RWPE2 (cell line): ENCODE data around the gene KRT1.

Experiments used
- ATAC-seq: fragments of 200-7000 bp; cut with Tn5 transposase; 3 replicates; pipeline ENCODE4 v1.9.1; 2021; ENCODE audit warnings: low read depth
- DNase-seq: peaks from one replicate; pipeline ENCODE4 v3.0.0-alpha.2; 2020; ENCODE audit warnings: low spot score
- H3K27ac ChIP-seq: fragments of 450-650 bp; 2 replicates; pipeline ENCODE4 v1.5.1; 2017; ENCODE audit warnings: mild to moderate bottlenecking; ENCODE audit not compliant: poor library complexity, severe bottlenecking
- H3K27me3 ChIP-seq: fragments of 250-450 bp; sonication (Bioruptor Pico); 2 replicates; pipeline ENCODE4 v1.5.1; 2021; ENCODE audit warnings: mild to moderate bottlenecking, moderate library complexity; ENCODE audit not compliant: insufficient read depth, poor library complexity, severe bottlenecking
- H3K36me3 ChIP-seq: fragments of 250-450 bp; sonication (Bioruptor Pico); 2 replicates; pipeline ENCODE4 v1.5.1; 2020; ENCODE audit warnings: low read depth, mild to moderate bottlenecking, moderate library complexity
- H3K4me1 ChIP-seq: fragments of 250-450 bp; sonication (Bioruptor Pico); 2 replicates; pipeline ENCODE4 v1.5.1; 2021; ENCODE audit warnings: mild to moderate bottlenecking, moderate library complexity; ENCODE audit not compliant: insufficient read depth, poor library complexity, severe bottlenecking
- H3K4me3 ChIP-seq: fragments of 250-450 bp; sonication (Bioruptor Pico); 2 replicates; pipeline ENCODE4 v1.5.1; 2021; ENCODE audit warnings: mild to moderate bottlenecking, moderate library complexity; ENCODE audit not compliant: severe bottlenecking
- H3K9me3 ChIP-seq: fragments of 250-450 bp; sonication (Bioruptor Pico); 2 replicates; pipeline ENCODE4 v1.5.1; 2021; ENCODE audit warnings: mild to moderate bottlenecking, moderate library complexity; ENCODE audit not compliant: severe bottlenecking
- TF ChIP-seq, protein P1 (sequence below): fragments of 450-650 bp; IDR thresholded peaks from one replicate; pipeline ENCODE4 v1.5.1; 2017; ENCODE audit warnings: mild to moderate bottlenecking, moderate library complexity; ENCODE audit not compliant: poor library complexity, severe bottlenecking

KRT1 gene

DNA sequence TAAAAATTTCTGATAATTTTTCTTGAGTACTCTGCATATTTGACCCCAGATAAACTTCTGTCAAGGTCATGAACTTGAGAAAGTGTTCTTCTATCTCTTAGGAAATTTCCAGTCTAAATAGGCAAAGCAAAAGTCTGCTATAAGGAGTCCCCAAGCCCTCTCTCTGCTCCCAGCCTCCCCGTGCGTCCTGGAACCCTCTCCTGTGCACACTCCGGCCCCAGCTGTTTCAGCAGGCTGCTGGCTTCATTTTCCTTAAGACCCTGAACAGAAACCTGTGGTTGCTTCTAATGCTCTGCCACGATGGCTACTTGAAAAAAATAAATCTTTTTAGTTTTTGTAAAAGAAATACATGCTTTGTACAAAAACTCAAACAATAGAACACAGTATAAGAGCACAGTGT lies 42.9 kb downstream of the KRT1 start:
- no peaks in the 10 kb centered on the region for H3K4me1 ChIP-seq
- H3K9me3 ChIP-seq: no peaks in the 10 kb centered on the region
- H3K4me3 ChIP-seq: no peak overlapping the region
- DNase-seq: no peak
- H3K36me3 ChIP-seq: no peaks in the 10 kb centered on the region
- TF ChIP-seq, protein P1, sequence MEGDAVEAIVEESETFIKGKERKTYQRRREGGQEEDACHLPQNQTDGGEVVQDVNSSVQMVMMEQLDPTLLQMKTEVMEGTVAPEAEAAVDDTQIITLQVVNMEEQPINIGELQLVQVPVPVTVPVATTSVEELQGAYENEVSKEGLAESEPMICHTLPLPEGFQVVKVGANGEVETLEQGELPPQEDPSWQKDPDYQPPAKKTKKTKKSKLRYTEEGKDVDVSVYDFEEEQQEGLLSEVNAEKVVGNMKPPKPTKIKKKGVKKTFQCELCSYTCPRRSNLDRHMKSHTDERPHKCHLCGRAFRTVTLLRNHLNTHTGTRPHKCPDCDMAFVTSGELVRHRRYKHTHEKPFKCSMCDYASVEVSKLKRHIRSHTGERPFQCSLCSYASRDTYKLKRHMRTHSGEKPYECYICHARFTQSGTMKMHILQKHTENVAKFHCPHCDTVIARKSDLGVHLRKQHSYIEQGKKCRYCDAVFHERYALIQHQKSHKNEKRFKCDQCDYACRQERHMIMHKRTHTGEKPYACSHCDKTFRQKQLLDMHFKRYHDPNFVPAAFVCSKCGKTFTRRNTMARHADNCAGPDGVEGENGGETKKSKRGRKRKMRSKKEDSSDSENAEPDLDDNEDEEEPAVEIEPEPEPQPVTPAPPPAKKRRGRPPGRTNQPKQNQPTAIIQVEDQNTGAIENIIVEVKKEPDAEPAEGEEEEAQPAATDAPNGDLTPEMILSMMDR: no peak
- no peaks in the 10 kb centered on the region for H3K27me3 ChIP-seq
- H3K27ac ChIP-seq: no peak overlapping the region
- ATAC-seq: no peak

DNA sequence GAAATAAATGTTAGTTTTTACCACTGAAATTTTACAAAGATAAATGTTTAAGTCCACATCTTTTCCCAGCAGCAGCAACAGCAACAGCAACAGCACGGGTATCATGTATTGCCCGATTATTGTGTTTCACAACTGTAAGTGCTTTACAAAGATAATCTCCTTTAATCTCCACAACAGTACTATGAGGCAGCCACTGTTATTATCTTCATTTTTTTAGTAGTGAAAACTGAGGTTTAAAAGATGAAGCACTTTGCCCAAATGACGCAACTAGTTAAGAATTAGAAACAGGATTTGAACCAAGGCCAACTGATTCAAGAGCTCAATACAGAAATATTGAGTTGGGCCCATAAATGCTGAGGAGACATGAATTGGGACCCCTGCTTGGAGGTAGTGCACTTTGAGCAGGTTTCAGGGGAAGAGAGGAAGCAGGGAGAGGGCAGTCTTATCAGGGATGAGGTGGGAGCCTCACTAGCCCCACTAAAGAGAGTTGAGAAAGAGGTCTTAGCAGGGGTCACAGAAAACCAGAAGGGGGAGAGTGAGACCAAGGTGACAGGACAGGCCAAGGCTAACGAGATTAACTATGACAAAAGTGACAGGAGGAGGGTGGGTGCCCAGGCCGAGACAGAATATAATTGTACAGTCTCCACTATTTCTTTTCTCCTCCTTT lies 43.5 kb downstream of the KRT1 start:
- no peaks in the 10 kb centered on the region for H3K27me3 ChIP-seq
- ATAC-seq (no peak), DNase-seq (no peak)
- no peak overlapping the region for H3K4me3 ChIP-seq
- H3K4me1 ChIP-seq: no peaks in the 10 kb centered on the region
- TF ChIP-seq, protein P1: no peak
- H3K36me3 ChIP-seq: no peaks in the 10 kb centered on the region
- H3K9me3 ChIP-seq: no peaks in the 10 kb centered on the region
- H3K27ac ChIP-seq: no peak overlapping the region

DNA sequence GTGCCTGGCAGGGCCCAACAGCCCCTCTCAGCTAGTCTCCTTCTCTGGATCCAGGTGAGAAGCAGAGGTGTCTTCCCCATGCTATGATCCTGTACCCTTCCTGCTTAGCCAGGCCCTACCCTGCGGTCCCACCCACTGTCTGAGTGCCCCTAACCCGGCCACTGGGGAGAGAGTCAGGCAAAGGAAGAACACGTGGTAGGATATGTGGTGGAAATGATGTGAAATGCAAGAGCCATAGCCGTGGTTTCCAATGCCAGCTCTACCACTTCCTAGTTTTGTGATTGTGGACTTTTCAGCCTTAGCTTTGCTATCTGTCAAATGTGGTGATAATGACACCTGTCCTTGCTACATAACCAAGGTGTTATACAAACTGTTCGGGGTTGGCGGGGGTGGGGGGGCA lies 44.0 kb downstream of the KRT1 start:
- no peak for DNase-seq
- Histone ChIP-seq H3K27ac (no peak overlapping the region), H3K27me3 (no peaks in the 10 kb centered on the region), H3K9me3 (no peaks in the 10 kb centered on the region), H3K4me3 (no peak overlapping the region), H3K36me3 (no peaks in the 10 kb centered on the region), H3K4me1 (no peaks in the 10 kb centered on the region)
- TF ChIP-seq, protein P1: no peak
- ATAC-seq: no peak

DNA sequence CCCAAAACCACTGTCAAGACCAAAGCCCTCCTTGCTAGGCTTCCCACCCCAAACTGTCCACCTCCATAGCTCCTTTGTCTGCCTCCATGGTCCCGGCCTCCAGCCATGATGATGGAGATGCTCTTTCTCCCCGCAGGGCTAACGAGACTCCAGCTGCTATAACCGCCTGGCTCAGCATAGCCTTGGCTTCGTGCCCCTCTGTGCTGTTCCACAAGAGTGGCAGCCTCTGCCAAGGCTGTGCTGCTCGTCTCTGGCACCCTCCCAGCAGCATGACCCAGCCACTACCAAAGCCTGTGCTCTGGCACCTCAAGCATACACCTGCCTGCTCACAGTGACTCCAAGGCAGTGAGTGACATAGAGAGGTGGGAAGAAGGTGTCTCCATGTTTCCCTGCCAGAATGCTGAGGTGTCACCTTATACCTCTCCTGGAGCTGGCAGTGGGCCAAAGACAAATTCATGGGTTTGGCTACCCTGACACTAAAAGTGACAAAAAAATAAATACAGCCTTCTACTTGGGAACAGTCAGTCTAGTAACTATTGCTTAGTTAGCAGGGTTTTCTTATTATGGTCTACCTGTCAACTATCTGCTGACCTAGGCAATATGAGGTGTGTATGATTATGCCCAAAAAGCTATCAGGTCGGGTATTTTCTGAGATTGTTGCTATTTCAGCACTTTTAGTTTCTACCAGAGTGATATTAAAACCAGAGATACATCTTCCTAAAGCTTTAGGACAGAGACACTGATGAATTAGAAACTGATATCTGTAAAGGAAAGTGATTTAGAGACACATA lies 45.7 kb downstream of the KRT1 start:
- TF ChIP-seq, protein P1: no peak
- Histone ChIP-seq H3K27me3 (no peaks in the 10 kb centered on the region), H3K27ac (no peak overlapping the region), H3K4me1 (no peaks in the 10 kb centered on the region), H3K9me3 (no peaks in the 10 kb centered on the region), H3K36me3 (no peaks in the 10 kb centered on the region), H3K4me3 (no peak overlapping the region)
- ATAC-seq: no peak
- no peak for DNase-seq

DNA sequence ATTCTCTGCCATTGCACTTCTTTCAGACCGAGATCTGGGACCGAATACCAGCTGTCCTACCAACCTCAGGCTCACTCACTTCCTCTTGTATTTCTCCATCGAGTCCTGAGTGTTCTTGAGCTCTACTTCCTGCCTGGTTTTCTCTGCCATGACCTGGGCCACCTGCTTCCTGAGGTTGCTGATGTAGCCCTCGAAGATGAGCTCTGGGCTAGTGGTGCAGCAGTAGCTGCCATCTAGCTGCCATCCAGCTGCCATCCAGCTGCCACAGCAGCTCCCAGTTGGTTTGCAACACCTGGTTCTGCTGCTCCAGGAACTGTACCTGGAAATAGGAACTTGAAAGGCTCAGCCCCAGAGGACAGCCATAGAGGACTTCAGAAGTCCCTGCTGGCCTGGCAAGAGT lies 46.8 kb downstream of the KRT1 start:
- H3K36me3 ChIP-seq: no peaks in the 10 kb centered on the region
- no peak overlapping the region for H3K4me3 ChIP-seq
- H3K27ac ChIP-seq: no peak overlapping the region
- TF ChIP-seq, protein P1: no peak
- ATAC-seq: no peak
- H3K27me3 ChIP-seq: no peaks in the 10 kb centered on the region
- no peak for DNase-seq
- H3K9me3 ChIP-seq: no peaks in the 10 kb centered on the region
- H3K4me1 ChIP-seq: no peaks in the 10 kb centered on the region
